Osteoblast (primary cell): ENCODE measurements around the gene ZDHHC24. TPM values are rescaled to one million over a fixed set of nuclear protein-coding genes. Genes with fewer than 3 reads are reported as not detected.
A peak's percentile ranks its signal among the peaks of the same experiment; 100 is the strongest.

Experiments used
- DNase-seq: peaks from one replicate; pipeline ENCODE4 v3.0.0; 2011; ENCODE audit warnings: low spot score, mixed read lengths; ENCODE audit not compliant: insufficient read length; ENCODE audit errors: missing footprints
- H2AFZ ChIP-seq: 2 replicates; pipeline ENCODE4 v1.6.0; 2011; ENCODE audit warnings: mild to moderate bottlenecking, low read length
- H3K27ac ChIP-seq: 2 replicates; pipeline ENCODE4 v1.5.1; 2011; ENCODE audit warnings: mild to moderate bottlenecking, low read depth, low read length, moderate library complexity
- H3K27me3 ChIP-seq: 2 replicates; pipeline ENCODE4 v1.6.0; 2012; ENCODE audit warnings: mild to moderate bottlenecking, control low read depth, inconsistent platforms, low read length, moderate library complexity; ENCODE audit not compliant: insufficient read depth
- H3K36me3 ChIP-seq: 2 replicates; pipeline ENCODE4 v1.5.1; 2011; ENCODE audit warnings: mild to moderate bottlenecking, low read length, control low read depth, moderate library complexity; ENCODE audit not compliant: insufficient read depth
- H3K4me1 ChIP-seq: 2 replicates; pipeline ENCODE4 v1.5.1; 2011; ENCODE audit warnings: mild to moderate bottlenecking, low read length, control low read depth, moderate library complexity; ENCODE audit not compliant: insufficient read depth
- H3K4me2 ChIP-seq: 2 replicates; pipeline ENCODE4 v1.6.0; 2011; ENCODE audit warnings: mild to moderate bottlenecking, low read length; ENCODE audit not compliant: insufficient read depth
- H3K4me3 ChIP-seq: fragments of 200-600 bp; sonication (generic); 3 replicates; pipeline ENCODE4 v1.5.1; 2012; ENCODE audit warnings: mild to moderate bottlenecking, low read length, inconsistent platforms; ENCODE audit not compliant: insufficient read depth
- H3K79me2 ChIP-seq: 2 replicates; pipeline ENCODE4 v1.6.0; 2012; ENCODE audit warnings: mild to moderate bottlenecking, low read length, control low read depth, inconsistent platforms; ENCODE audit not compliant: insufficient read depth
- H3K9me3 ChIP-seq: 2 replicates; pipeline ENCODE4 v1.5.1; 2011; ENCODE audit warnings: low read depth, low read length, control low read depth
- H4K20me1 ChIP-seq: 2 replicates; pipeline ENCODE4 v1.6.0; 2012; ENCODE audit warnings: mild to moderate bottlenecking, low read length, control low read depth; ENCODE audit not compliant: insufficient read depth
- CTCF ChIP-seq: IDR thresholded peaks from 2 replicates; pipeline ENCODE4 v1.5.1; 2011; ENCODE audit warnings: mild to moderate bottlenecking, low read depth, low read length, moderate library complexity; ENCODE audit errors: extremely low read depth
- total RNA-seq: library from RNA; depleted of rRNA; stranded (reverse); fragments of >200 nt; gene quantifications from 2 replicates; pipeline ENCODE4 v1.2.3, GENCODE V29; 2012

The ZDHHC24 gene
- total RNA-seq, 1 donor = 10.5 TPM

GRCh38 chr11:66554602-66555001 is 8.8 kb upstream of the ZDHHC24 start:
- Histone ChIP-seq H3K27ac (no peak overlapping the region), H3K36me3 (no peaks in the 10 kb centered on the region), H4K20me1 (no peaks in the 10 kb centered on the region), H3K79me2 (no peaks in the 10 kb centered on the region), H3K27me3 (peaks cover 36% of the 10 kb centered on the region), H3K4me1 (no peaks in the 10 kb centered on the region), H2AFZ (no peak overlapping the region), H3K4me3 (no peak overlapping the region), H3K9me3 (no peaks in the 10 kb centered on the region), H3K4me2 (no peak overlapping the region)
- no peak for TF ChIP-seq CTCF
- peak; percentile 71 for DNase-seq

- Histone ChIP-seq H3K4me1 (peaks cover 3% of the 10 kb centered on the region), H2AFZ (no peak overlapping the region), H3K79me2 (no peaks in the 10 kb centered on the region), H3K27ac (no peak overlapping the region), H4K20me1 (no peaks in the 10 kb centered on the region), H3K27me3 (peaks cover 30% of the 10 kb centered on the region), H3K9me3 (no peaks in the 10 kb centered on the region), H3K4me3 (no peak overlapping the region), H3K4me2 (no peak overlapping the region), H3K36me3 (no peaks in the 10 kb centered on the region)
- TF ChIP-seq CTCF = no peak
- peak; percentile 29 for DNase-seq
Measured at GRCh38 chr11:66550887-66551286, 5.0 kb upstream of the ZDHHC24 start.

- Histone ChIP-seq H3K4me1 (peaks cover 7% of the 10 kb centered on the region), H3K27ac (no peak overlapping the region), H3K27me3 (peaks cover 25% of the 10 kb centered on the region), H4K20me1 (no peaks in the 10 kb centered on the region), H3K79me2 (no peaks in the 10 kb centered on the region), H3K4me3 (no peak overlapping the region), H3K36me3 (no peaks in the 10 kb centered on the region), H2AFZ (no peak overlapping the region), H3K4me2 (no peak overlapping the region), H3K9me3 (no peaks in the 10 kb centered on the region)
- DNase-seq = no peak
- no peak for TF ChIP-seq CTCF
Measured at GRCh38 chr11:66549696-66550095, 3.8 kb upstream of the ZDHHC24 start.

- H4K20me1 ChIP-seq = no peaks in the 10 kb centered on the region
- H3K4me2 ChIP-seq = no peak overlapping the region
- no peaks in the 10 kb centered on the region for H3K9me3 ChIP-seq
- DNase-seq = peak; percentile 52
- H3K4me3 ChIP-seq = no peak overlapping the region
- H3K27me3 ChIP-seq = peaks cover 25% of the 10 kb centered on the region
- H3K79me2 ChIP-seq = peaks cover 4% of the 10 kb centered on the region
- no peak for TF ChIP-seq CTCF
- no peaks in the 10 kb centered on the region for H3K36me3 ChIP-seq
- peaks cover 11% of the 10 kb centered on the region for H3K4me1 ChIP-seq
- H3K27ac ChIP-seq = no peak overlapping the region
- no peak overlapping the region for H2AFZ ChIP-seq
Measured at GRCh38 chr11:66548774-66549630, 3.2 kb upstream of the ZDHHC24 start.
